Neural crest cell (in vitro differentiated cells): ENCODE data around the gene TEX22. TPM values are rescaled to one million over a fixed set of nuclear protein-coding genes. Genes with fewer than 3 reads are reported as not detected.
"Not testable (repeated sequence)": the region's sequence is repeated elsewhere in the genome, so short reads cannot be mapped to it uniquely, and the experiment has no call there.

Experiments
- DNase-seq: peaks from one replicate; pipeline ENCODE4 v3.0.0; 2021; ENCODE audit warnings: low read depth, mixed read lengths, low spot score
- H3K27ac Mint-ChIP-seq: one replicate; pipeline ENCODE4 v1.8.0; 2021; ENCODE audit warnings: mild to moderate bottlenecking, mixed read lengths; ENCODE audit not compliant: unreplicated experiment
- H3K27me3 Mint-ChIP-seq: 2 replicates; pipeline ENCODE4 v1.8.0; 2021; ENCODE audit warnings: low read depth, mild to moderate bottlenecking, mixed read lengths
- H3K36me3 Mint-ChIP-seq: 2 replicates; pipeline ENCODE4 v1.8.0; 2021; ENCODE audit warnings: low read depth, mild to moderate bottlenecking, mixed read lengths
- H3K4me1 Mint-ChIP-seq: 2 replicates; pipeline ENCODE4 v1.8.0; 2021; ENCODE audit warnings: mixed read lengths
- H3K4me3 Mint-ChIP-seq: one replicate; pipeline ENCODE4 v1.8.0; 2021; ENCODE audit warnings: mild to moderate bottlenecking, mixed read lengths
- H3K9me3 Mint-ChIP-seq: 2 replicates; pipeline ENCODE4 v1.8.0; 2021; ENCODE audit warnings: mixed read lengths
- CTCF ChIP-seq: fragments of 200-600 bp; sonication (generic); conservative IDR thresholded peaks from 2 replicates; pipeline ENCODE4 v1.5.0; 2021; ENCODE audit warnings: antibody characterized with exemption, mild to moderate bottlenecking
- total RNA-seq: library from RNA; stranded (reverse); gene quantifications from 2 replicates; pipeline ENCODE4 v1.2.1, GENCODE V29; 2021

Gene TEX22
- total RNA-seq, 1 donor from 2014 or later = 5.2 TPM

- Mint-ChIP-seq H3K4me1 (peaks cover 3% of the 10 kb centered on the region), H3K9me3 (no peaks in the 10 kb centered on the region), H3K27ac (no peak overlapping the region), H3K36me3 (no peaks in the 10 kb centered on the region), H3K4me3 (no peak overlapping the region), H3K27me3 (no peaks in the 10 kb centered on the region)
- TF ChIP-seq CTCF = no peak
- DNase-seq = no peak
Observed at GRCh38 chr14:105356927-105357326, 41.4 kb upstream of the TEX22 start.

- Mint-ChIP-seq H3K27ac (no peak overlapping the region), H3K27me3 (no peaks in the 10 kb centered on the region), H3K4me1 (no peaks in the 10 kb centered on the region), H3K4me3 (no peak overlapping the region), H3K36me3 (no peaks in the 10 kb centered on the region), H3K9me3 (no peaks in the 10 kb centered on the region)
- no peak for DNase-seq
- no peak for TF ChIP-seq CTCF
Observed at GRCh38 chr14:105357626-105358025, 40.7 kb upstream of the TEX22 start.

GRCh38 chr14:105358140-105358846 lies 40.0 kb upstream of the TEX22 start:
- H3K27ac Mint-ChIP-seq = no peak overlapping the region

GRCh38 chr14:105358943-105359342 lies 39.4 kb upstream of the TEX22 start:
- TF ChIP-seq CTCF = no peak
- H3K4me3 Mint-ChIP-seq = no peak overlapping the region
- peaks cover 13% of the 10 kb centered on the region for H3K4me1 Mint-ChIP-seq
- no peaks in the 10 kb centered on the region for H3K27me3 Mint-ChIP-seq
- DNase-seq = no peak
- no peaks in the 10 kb centered on the region for H3K9me3 Mint-ChIP-seq
- H3K36me3 Mint-ChIP-seq = peaks cover 6% of the 10 kb centered on the region
- H3K27ac Mint-ChIP-seq = no peak overlapping the region

More at GRCh38 chr14:105358140-105358846, 40.0 kb upstream of the TEX22 start:
- no peaks in the 10 kb centered on the region for H3K27me3 Mint-ChIP-seq
- H3K4me1 Mint-ChIP-seq = peaks cover 6% of the 10 kb centered on the region
- H3K9me3 Mint-ChIP-seq = no peaks in the 10 kb centered on the region
- TF ChIP-seq CTCF = no peak
- no peak for DNase-seq
- H3K4me3 Mint-ChIP-seq = no peak overlapping the region
- H3K36me3 Mint-ChIP-seq = peaks cover 2% of the 10 kb centered on the region

- peaks cover 14% of the 10 kb centered on the region for H3K4me1 Mint-ChIP-seq
- H3K36me3 Mint-ChIP-seq, H3K9me3 Mint-ChIP-seq, H3K4me3 Mint-ChIP-seq, DNase-seq, H3K27me3 Mint-ChIP-seq, H3K27ac Mint-ChIP-seq: not testable (repeated sequence)
Observed at GRCh38 chr14:105361412-105361811, 36.9 kb upstream of the TEX22 start.

GRCh38 chr14:105363847-105364708 lies 34.3 kb upstream of the TEX22 start:
- Mint-ChIP-seq H3K9me3 (no peaks in the 10 kb centered on the region), H3K4me3 (peak overlapping the region; percentile 12), H3K4me1 (peaks cover 14% of the 10 kb centered on the region), H3K27ac (no peak overlapping the region), H3K27me3 (no peaks in the 10 kb centered on the region), H3K36me3 (peaks cover 6% of the 10 kb centered on the region)
- no peak for DNase-seq
- TF ChIP-seq CTCF = no peak
